HEK293T (cell line): ENCODE data around the gene C2orf76.

ENCODE experiments used
- ARNT ChIP-seq: fragments of 450-650 bp; IDR thresholded peaks from 2 replicates; pipeline ENCODE4 v1.6.1; 2017; ENCODE audit warnings: mild to moderate bottlenecking
- ELF4 ChIP-seq: fragments of 450-650 bp; IDR thresholded peaks from 2 replicates; pipeline ENCODE4 v1.6.1; 2017; ENCODE audit warnings: antibody characterized with exemption

GRCh38 chr2:119315241-119315925 is 51.3 kb downstream of the C2orf76 start:
- TF ChIP-seq ARNT (no peak), ELF4 (no peak)
